ENCODE measurements around the gene SPAG9.

DNA sequence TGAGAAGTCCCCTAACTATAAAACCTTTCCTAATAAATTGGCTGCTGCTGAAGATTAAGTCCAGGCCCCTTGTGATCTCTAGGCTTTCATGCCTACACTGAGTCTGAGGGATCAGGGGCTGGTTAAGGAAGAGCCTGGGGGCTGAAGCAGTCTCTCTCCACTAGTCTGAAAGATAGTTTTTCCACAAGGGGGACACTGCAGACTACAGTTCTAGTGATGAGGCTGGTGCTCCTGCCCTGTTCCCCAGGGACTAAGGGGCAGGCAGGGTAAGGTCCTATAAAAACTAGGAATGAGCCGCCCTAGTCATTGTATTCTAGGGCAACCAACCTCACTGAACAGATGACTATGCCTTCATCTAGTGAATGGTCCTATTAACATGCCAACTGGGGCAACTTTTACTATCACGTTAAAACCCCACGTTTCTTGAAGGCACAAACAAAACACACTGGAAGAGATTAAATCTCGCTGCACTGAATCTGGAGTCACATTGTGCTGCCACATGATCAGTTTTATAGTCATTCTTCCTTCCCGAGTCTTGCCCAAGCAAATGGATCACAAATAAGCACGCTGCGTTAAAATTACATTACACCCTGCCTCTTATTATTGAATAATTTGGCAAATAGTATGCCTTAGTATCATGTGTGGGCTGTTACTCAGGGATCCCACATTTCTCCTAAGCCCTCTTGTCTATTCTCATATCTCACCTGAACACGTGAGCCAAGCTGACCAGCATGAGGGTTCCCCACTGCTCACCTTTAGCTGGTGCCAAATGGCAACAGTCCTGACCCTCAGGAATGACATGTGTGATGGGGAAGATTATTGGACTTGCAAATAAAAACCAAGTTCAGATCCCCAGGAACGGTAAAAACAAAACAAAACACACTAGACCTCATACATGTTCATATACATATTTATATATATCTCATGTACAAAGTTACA, 159.1 kb downstream of the SPAG9 start:
- TF ChIP-seq, protein P1, sequence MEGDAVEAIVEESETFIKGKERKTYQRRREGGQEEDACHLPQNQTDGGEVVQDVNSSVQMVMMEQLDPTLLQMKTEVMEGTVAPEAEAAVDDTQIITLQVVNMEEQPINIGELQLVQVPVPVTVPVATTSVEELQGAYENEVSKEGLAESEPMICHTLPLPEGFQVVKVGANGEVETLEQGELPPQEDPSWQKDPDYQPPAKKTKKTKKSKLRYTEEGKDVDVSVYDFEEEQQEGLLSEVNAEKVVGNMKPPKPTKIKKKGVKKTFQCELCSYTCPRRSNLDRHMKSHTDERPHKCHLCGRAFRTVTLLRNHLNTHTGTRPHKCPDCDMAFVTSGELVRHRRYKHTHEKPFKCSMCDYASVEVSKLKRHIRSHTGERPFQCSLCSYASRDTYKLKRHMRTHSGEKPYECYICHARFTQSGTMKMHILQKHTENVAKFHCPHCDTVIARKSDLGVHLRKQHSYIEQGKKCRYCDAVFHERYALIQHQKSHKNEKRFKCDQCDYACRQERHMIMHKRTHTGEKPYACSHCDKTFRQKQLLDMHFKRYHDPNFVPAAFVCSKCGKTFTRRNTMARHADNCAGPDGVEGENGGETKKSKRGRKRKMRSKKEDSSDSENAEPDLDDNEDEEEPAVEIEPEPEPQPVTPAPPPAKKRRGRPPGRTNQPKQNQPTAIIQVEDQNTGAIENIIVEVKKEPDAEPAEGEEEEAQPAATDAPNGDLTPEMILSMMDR (IDR thresholded peaks at IDR 0.05) = no peak
- TF ChIP-seq POLR2A (IDR thresholded peaks at IDR 0.05) (no peak), POLR2AphosphoS5 (IDR thresholded peaks at IDR 0.05) (no peak), EP300 (IDR thresholded peaks at IDR 0.05) (no peak)

Measured in upper lobe of left lung (tissue), 4 donors.